WTC11 (cell line): ENCODE results near the gene CPLANE1.
"Not testable (repeated sequence)": the region's sequence is repeated elsewhere in the genome, so short reads cannot be mapped to it uniquely, and the experiment has no call there.

Experiments used
- CBFB ChIP-seq: sonication (generic); formaldehyde crosslinking; IDR thresholded peaks from 2 replicates; pipeline ENCODE4 v1.8.1; 2022; ENCODE audit warnings: mild to moderate bottlenecking, low read depth, missing genetic modification reagents
- NR3C1 ChIP-seq: sonication (generic); formaldehyde crosslinking; conservative IDR thresholded peaks from 2 replicates; pipeline ENCODE4 v1.8.1; 2023; ENCODE audit warnings: low read depth, mild to moderate bottlenecking, missing genetic modification reagents

- TF ChIP-seq CBFB, NR3C1 (CRISPR knock-in tag): not testable (repeated sequence)
Measured at GRCh38 chr5:37135312-37135711, 113.9 kb downstream of the CPLANE1 start.
